ELF-1 (cell line): ENCODE results near the gene HAPLN2.

Experiments used
- DNase-seq: peaks from one replicate; pipeline ENCODE4 v3.0.0-alpha.2; 2016; ENCODE audit warnings: low read depth, low spot score

The HAPLN2 gene

GRCh38 chr1:156662005-156662799, 43.0 kb downstream of the HAPLN2 start:
- DNase-seq, result peak; percentile 24

GRCh38 chr1:156662800-156663055, 43.5 kb downstream of the HAPLN2 start:
- DNase-seq, result no peak

GRCh38 chr1:156663178-156663577, 44.0 kb downstream of the HAPLN2 start:
- DNase-seq, result peak; percentile 33

- peak; percentile 63 for DNase-seq
Measured at GRCh38 chr1:156664046-156664766, 45.0 kb downstream of the HAPLN2 start.

DNA sequence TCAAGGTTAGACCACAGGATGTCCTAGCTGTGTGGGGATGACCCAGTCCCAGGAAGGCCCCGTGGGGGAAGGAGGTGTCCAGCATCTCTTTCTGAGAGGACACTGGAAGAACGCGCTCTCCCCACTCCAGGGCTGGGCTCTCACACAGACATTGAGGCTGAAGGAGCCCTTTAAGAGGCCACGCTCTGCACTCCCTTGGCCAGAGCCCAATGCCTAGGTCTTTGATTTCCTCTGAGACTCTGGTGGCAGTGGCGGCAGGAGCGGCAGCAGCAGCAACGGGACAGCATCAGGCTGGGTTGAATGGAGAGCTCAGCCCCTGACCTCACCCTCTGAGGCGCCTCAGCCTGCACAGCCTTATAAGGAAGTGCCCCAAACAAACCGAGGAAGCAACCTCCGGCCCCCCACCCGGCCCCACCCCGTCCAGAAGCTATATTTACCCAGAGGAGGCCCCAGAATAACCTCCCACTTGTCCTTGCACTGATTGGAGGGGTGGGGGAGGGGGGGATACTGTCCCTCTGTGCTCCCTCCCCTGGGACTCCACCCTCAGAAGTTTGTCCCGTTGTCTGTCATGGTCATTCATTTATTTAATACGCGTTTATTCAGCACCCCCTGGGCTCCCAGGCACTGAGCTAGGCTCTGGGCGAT, 45.7 kb downstream of the HAPLN2 start:
- DNase-seq, result peak; percentile 74

DNA sequence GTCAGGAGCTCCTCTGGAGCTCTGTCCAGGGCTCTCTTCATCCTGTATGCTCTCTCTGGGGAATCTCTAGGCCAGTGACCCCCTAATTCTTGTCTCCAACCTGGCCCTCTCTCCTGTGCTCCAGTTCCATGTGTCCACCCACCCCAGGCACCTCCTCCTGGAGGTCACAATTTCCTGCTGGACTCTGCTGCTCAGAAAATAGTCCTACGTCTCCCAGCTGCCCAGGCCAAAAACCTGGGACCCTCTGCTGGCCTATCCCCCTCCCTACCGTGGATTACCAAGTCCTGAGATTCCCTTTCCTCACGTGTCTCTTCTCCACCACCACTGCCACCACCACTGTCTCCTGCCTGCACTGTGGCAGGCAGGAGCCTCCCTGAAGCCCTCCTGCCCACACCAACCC, 46.3 kb downstream of the HAPLN2 start:
- no peak for DNase-seq

- DNase-seq, result peak; percentile 23
Measured at GRCh38 chr1:156666862-156667609, 47.8 kb downstream of the HAPLN2 start.

DNA sequence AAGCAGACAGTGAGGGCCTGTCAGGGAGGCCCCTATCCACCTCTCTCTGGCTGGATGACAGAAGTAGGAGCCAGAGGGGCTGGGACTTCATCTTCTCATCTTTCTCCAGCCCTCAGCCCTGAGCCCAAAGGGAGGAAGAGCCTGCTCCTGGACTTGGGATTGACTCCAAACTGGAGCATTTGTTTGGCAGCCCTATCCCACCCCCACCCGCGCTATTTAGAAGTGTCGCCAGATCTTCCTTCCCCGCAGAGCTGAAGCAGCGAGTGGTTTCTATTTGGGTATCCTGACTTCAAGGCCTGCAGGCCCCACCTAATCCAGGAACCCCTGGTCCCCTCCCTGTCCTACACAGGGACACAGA, 48.4 kb downstream of the HAPLN2 start:
- DNase-seq, result no peak

- DNase-seq, result peak; percentile 95
Measured at GRCh38 chr1:156667968-156668709, 48.9 kb downstream of the HAPLN2 start.

DNA sequence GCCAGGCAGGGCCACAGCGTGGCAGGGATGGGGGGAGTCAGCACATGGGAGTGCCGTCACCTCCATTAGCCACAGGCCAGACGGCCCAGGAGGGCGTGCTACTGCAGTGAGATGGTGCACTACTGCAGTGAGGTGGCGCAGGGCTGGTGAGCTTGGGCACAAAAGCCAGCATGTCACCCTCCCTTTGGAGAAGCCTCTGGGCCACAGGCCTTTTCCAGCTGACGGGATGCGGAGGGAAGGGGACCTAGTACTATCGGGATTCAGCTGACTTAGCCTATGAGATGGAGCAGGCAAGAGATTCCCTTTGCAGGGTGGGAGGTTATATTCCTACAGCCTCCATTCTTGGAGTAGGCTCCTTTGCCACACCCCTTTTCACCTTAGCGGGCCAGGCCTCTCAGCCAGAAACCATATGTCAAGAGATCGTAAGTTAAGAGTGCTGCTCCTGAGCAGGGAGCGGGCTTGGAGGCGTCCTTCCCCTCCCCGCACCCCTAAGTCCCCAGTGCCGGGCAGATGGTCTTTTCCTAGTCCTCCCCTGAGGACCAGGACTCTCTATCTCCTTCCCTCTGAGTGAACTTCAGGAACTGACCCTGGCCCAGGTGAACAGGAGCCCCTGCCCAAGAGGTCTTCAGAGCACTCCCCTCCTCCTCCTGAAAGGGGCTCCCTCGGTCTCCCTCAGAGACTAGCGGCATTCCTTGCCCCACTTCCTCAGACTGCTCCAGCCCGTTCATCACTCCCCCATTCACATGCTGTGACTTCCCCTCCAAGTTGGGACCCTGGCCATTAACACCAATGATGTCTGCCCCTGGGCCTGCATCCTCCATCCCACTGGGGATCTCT, 49.8 kb downstream of the HAPLN2 start:
- DNase-seq, result peak; percentile 91

DNA sequence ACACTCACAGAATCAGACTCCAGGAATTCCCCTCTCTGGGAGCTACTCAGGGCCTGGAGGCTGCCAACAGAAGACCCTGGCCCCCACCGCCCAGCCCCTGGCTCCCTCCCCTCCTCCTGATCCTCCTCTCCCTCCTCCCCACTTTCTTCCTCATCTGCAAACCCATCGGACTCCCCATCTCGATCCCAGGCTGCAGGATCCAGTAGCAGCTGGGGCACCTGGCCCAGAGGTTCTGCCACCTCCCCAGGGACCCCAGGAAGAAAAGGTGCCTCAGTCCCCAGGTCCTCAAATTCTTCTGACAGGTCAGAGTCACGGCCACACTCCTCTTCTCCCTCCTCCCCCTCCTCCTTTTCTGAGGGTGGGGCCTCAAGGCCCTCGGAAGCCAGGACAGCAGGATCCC, 50.6 kb downstream of the HAPLN2 start:
- no peak for DNase-seq

GRCh38 chr1:156670359-156670758, 51.1 kb downstream of the HAPLN2 start:
- no peak for DNase-seq

DNA sequence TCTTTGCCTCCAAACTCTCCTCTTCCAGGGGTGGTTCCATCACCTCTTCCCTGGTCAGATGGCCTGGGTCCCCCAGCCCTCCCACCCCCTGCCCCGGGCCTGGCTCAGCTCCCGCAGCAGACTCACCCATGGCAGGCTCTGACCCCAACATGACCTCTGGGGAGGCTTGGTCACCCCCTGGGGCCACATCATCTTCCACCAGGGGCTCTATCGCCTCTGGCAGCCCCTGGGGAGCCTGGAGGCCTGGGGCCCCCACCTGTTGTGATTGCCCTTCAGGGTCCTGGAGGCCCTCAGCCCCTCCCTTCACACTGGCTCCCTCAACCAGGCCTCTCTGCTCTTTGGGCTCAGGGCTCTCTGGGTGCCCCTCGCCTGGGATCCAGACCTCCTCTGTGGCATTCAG, 51.6 kb downstream of the HAPLN2 start:
- DNase-seq, result peak; percentile 28

DNA sequence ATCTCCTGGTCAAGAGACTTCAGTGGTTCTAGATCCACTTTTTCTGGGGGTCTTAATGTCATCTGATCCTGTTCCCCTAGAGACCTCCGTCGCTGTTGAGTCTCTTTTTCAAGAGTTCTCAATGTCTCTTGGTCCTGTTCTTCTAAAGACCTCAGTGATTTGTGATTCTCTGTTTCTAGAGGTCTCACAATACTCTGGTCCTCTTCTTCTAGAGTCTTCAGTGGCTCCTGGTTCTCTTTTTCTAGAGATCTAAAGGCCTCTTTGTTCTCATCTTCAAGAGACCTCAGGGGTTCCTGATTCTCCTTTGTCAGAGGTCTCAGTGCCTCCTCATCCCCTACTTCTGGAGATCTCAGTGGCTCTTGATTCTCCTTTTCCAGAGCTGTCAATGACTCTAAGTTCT, 52.6 kb downstream of the HAPLN2 start:
- no peak for DNase-seq

GRCh38 chr1:156673387-156674121, 54.3 kb downstream of the HAPLN2 start:
- DNase-seq, result peak; percentile 97
